ENCODE results near the gene HSF4. TPM values are rescaled to one million over a fixed set of nuclear protein-coding genes. Genes with fewer than 3 reads are reported as not detected.

Gene HSF4
- total RNA-seq, 5 donors from 2014 or later (not counting 1 experiment from before 2014, with no cell fraction given), result 22.3 to 66.3 (median 39.1) TPM

DNA sequence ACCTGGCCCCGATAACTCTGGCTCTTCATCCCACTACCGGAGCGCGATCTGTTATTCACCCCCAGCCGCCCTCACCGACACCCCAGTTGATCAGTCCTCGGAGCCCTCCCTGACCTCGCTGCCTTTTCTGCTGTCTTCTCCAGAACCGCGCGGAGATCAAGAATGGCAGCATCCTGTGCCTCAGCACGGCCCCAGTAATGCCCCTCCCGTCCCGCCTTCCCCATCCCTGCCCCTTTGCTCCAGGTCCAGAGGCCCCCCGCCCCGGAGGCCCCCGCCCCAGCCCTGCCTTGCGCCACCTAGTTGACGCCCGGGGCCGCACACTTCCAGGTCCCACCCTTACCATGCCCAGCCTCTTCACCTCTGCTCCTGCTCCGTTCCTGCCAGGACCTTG lies 35.3 kb downstream of the HSF4 start:
- no peaks in the 10 kb centered on the region for H3K9me3 Mint-ChIP-seq
- POLR2A ChIA-PET, result no interaction called here
- H3K36me3 Mint-ChIP-seq, result peaks cover 20% of the 10 kb centered on the region
- H3K27me3 Mint-ChIP-seq, result no peaks in the 10 kb centered on the region
- H3K4me1 ChIP-seq (ENCODE audit: control insufficient read depth in 1 of 2, extremely low read depth in 1 of 2, insufficient read depth in 2 of 2, low read length in 2 of 2), result peaks cover 0 to 21% of the 10 kb centered on the region in 2 experiments
- CTCF ChIA-PET, result no interaction called here
- peaks cover 30 to 69% of the 10 kb centered on the region in 2 donors for H3K36me3 ChIP-seq (ENCODE audit: control insufficient read depth in 2 of 2, extremely low read depth in 1 of 2, insufficient read depth in 1 of 2, low read length in 1 of 2)
- no peak overlapping the region for H3K27ac Mint-ChIP-seq
- no peak overlapping the region for H3K4me3 Mint-ChIP-seq
- no peak overlapping the region for H3K27ac ChIP-seq (ENCODE audit: low read length)
- 92% methylated on average over 20 of the region's 22 CpGs for WGBS (ENCODE audit: insufficient coverage)
- DNase-seq (no peak), ATAC-seq (replicated peaks in 1 of 4) (no peak)
- H3K4me1 Mint-ChIP-seq, result peaks cover 14 to 24% (median 16%) of the 10 kb centered on the region in 3 donors
- H3K9me3 ChIP-seq, result no peaks in the 10 kb centered on the region
- H3K4me3 ChIP-seq (ENCODE audit: control insufficient read depth in 1 of 2, extremely low read depth in 1 of 2, low read length in 1 of 2), result no peak overlapping the region
- no peaks in the 10 kb centered on the region for H3K27me3 ChIP-seq (replicated peaks in 1 of 2; ENCODE audit: control insufficient read depth in 2 of 2, extremely low read depth in 1 of 2, insufficient read depth in 2 of 2, low read length in 1 of 2)

DNA sequence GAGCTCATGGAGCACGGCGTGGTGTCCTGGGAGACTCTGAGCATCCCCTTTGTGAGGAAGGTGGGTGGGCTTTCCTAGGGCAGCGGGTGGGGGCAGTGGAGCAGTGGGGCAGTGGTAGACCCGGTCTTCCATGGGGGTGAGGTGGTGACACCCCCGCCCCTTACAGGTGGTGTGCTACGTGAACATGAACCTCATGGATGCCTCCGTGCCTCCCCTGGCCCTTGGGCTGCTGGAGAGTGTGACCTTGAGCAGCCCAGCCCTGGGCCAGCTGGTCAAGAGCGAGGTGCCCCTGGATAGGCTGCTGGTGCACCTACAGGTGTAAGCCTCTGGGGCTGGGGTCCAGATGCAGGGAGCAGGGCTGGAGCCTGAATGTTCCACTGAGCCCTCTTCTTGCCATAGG lies 35.9 kb downstream of the HSF4 start:
- no peak overlapping the region for H3K27ac Mint-ChIP-seq
- H3K9me3 ChIP-seq, result no peaks in the 10 kb centered on the region
- no peaks in the 10 kb centered on the region for H3K27me3 ChIP-seq (replicated peaks in 1 of 2; ENCODE audit: control insufficient read depth in 2 of 2, extremely low read depth in 1 of 2, insufficient read depth in 2 of 2, low read length in 1 of 2)
- H3K4me3 Mint-ChIP-seq, result no peak overlapping the region
- ATAC-seq (replicated peaks in 1 of 4), result no peak
- H3K4me1 Mint-ChIP-seq, result peaks cover 13 to 18% (median 16%) of the 10 kb centered on the region in 3 donors
- POLR2A ChIA-PET, result no interaction called here
- no peaks in the 10 kb centered on the region for H3K9me3 Mint-ChIP-seq
- peaks cover 19% of the 10 kb centered on the region for H3K36me3 Mint-ChIP-seq
- H3K27ac ChIP-seq (ENCODE audit: low read length), result no peak overlapping the region
- H3K4me1 ChIP-seq (ENCODE audit: control insufficient read depth in 1 of 2, extremely low read depth in 1 of 2, insufficient read depth in 2 of 2, low read length in 2 of 2), result peaks cover 0 to 15% of the 10 kb centered on the region in 2 experiments
- H3K27me3 Mint-ChIP-seq, result no peaks in the 10 kb centered on the region
- DNase-seq, result no peak
- H3K36me3 ChIP-seq (ENCODE audit: control insufficient read depth in 2 of 2, extremely low read depth in 1 of 2, insufficient read depth in 1 of 2, low read length in 1 of 2), result peaks cover 27 to 62% of the 10 kb centered on the region in 2 donors
- CTCF ChIA-PET, result no interaction called here
- no peak overlapping the region for H3K4me3 ChIP-seq (ENCODE audit: control insufficient read depth in 1 of 2, extremely low read depth in 1 of 2, low read length in 1 of 2)
- WGBS (ENCODE audit: insufficient coverage), result 94% methylated on average over 8 of the region's 8 CpGs

DNA sequence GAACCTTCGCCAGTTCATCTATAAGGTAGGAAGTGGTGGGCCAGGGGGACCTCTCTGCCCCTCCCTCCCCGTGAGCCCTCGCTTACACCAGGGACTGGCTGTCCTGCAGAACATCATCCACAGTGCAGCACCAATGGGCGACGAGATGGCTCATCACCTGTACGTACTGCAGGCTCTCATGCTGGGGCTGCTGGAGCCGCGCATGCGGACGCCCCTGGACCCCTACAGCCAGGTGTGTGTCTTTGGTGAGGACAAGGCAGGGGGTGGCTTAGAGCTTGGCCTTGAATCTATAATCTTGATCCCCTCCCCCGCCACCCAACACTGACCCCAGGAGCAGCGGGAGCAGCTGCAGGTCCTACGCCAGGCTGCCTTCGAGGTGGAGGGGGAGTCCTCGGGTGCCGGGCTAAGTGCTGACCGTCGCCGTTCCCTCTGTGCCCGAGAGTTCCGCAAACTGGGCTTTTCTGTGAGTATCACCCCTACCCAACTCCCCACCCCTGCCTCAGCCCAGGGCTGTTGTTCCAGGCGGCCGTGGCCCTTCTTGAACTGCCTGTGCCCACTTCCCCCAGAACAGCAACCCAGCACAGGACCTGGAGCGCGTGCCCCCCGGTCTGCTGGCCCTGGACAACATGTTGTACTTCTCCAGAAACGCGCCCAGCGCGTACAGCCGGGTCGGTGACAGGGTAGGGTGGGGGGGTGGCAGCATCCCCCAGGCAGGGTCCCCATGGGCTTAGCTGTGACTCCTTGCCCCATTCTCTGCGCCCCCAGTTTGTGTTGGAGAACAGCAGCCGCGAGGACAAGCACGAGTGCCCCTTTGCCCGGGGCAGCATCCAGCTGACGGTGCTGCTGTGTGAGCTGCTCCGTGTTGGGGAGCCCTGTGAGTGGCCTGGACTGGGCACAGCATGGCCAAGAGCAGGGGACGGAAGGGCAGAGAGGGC lies 37.1 kb downstream of the HSF4 start:
- peaks cover 0 to 8% of the 10 kb centered on the region in 2 experiments for H3K4me1 ChIP-seq (ENCODE audit: control insufficient read depth in 1 of 2, extremely low read depth in 1 of 2, insufficient read depth in 2 of 2, low read length in 2 of 2)
- ATAC-seq (replicated peaks in 1 of 4) (no peak), DNase-seq (no peak)
- no peak overlapping the region for H3K27ac ChIP-seq (ENCODE audit: low read length)
- WGBS (ENCODE audit: insufficient coverage), result 94% methylated on average over 20 of the region's 40 CpGs
- H3K4me3 ChIP-seq (ENCODE audit: control insufficient read depth in 1 of 2, extremely low read depth in 1 of 2, low read length in 1 of 2), result no peak overlapping the region
- peaks cover 30 to 50% of the 10 kb centered on the region in 2 donors for H3K36me3 ChIP-seq (ENCODE audit: control insufficient read depth in 2 of 2, extremely low read depth in 1 of 2, insufficient read depth in 1 of 2, low read length in 1 of 2)
- Mint-ChIP-seq H3K4me1 (peaks cover 4 to 13% (median 7%) of the 10 kb centered on the region in 3 donors), H3K4me3 (no peak overlapping the region), H3K9me3 (no peaks in the 10 kb centered on the region), H3K27ac (no peak overlapping the region), H3K27me3 (no peaks in the 10 kb centered on the region), H3K36me3 (peaks cover 7% of the 10 kb centered on the region)
- no peaks in the 10 kb centered on the region for H3K9me3 ChIP-seq
- no peaks in the 10 kb centered on the region for H3K27me3 ChIP-seq (replicated peaks in 1 of 2; ENCODE audit: control insufficient read depth in 2 of 2, extremely low read depth in 1 of 2, insufficient read depth in 2 of 2, low read length in 1 of 2)
- CTCF ChIA-PET, result interaction anchor here (0.5 to 1.0 kb wide), 3 partner anchors 238 to 379 kb away, joined by 3 to 4 read pairs (median 3); no protein-coding TSS in a partner anchor
- POLR2A ChIA-PET, result no interaction called here

DNA sequence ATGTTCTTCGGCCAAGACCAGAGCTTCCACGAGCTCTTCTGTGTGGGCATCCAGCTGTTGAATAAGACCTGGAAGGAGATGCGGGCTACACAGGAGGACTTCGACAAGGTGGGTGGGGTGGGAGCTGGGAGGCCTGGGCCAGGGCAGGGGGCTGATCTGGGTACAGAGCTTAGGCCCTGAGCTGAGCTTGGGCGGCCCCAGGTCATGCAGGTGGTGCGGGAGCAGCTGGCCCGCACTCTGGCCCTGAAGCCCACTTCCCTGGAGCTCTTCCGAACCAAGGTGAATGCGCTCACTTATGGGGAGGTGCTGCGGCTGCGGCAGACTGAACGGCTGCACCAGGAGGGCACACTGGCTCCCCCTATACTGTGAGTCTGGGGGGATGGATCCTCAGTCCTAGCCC lies 37.9 kb downstream of the HSF4 start:
- Mint-ChIP-seq H3K27ac (no peak overlapping the region), H3K36me3 (peaks cover 4% of the 10 kb centered on the region), H3K4me3 (no peak overlapping the region), H3K4me1 (peaks cover 0 to 8% (median 2%) of the 10 kb centered on the region in 3 donors), H3K9me3 (no peaks in the 10 kb centered on the region), H3K27me3 (no peaks in the 10 kb centered on the region)
- ChIA-PET CTCF (interaction anchor here (0.5 to 1.0 kb wide), 2 partner anchors 16 to 380 kb away, joined by 3 to 5 read pairs; no protein-coding TSS in a partner anchor), POLR2A (no interaction called here)
- no peak for DNase-seq
- whole genome bisulfite sequencing (ENCODE audit: insufficient coverage), result 97% methylated on average over 6 of the region's 12 CpGs
- ATAC-seq (replicated peaks in 1 of 4), result no peak
- Histone ChIP-seq H3K4me1 (ENCODE audit: control insufficient read depth in 1 of 2, extremely low read depth in 1 of 2, insufficient read depth in 2 of 2, low read length in 2 of 2) (peaks cover 0 to 2% of the 10 kb centered on the region in 2 experiments), H3K27ac (ENCODE audit: low read length) (no peak overlapping the region), H3K9me3 (no peaks in the 10 kb centered on the region), H3K36me3 (ENCODE audit: control insufficient read depth in 2 of 2, extremely low read depth in 1 of 2, insufficient read depth in 1 of 2, low read length in 1 of 2) (peaks cover 30 to 43% of the 10 kb centered on the region in 2 donors), H3K27me3 (replicated peaks in 1 of 2; ENCODE audit: control insufficient read depth in 2 of 2, extremely low read depth in 1 of 2, insufficient read depth in 2 of 2, low read length in 1 of 2) (no peaks in the 10 kb centered on the region), H3K4me3 (ENCODE audit: control insufficient read depth in 1 of 2, extremely low read depth in 1 of 2, low read length in 1 of 2) (no peak overlapping the region)

DNA sequence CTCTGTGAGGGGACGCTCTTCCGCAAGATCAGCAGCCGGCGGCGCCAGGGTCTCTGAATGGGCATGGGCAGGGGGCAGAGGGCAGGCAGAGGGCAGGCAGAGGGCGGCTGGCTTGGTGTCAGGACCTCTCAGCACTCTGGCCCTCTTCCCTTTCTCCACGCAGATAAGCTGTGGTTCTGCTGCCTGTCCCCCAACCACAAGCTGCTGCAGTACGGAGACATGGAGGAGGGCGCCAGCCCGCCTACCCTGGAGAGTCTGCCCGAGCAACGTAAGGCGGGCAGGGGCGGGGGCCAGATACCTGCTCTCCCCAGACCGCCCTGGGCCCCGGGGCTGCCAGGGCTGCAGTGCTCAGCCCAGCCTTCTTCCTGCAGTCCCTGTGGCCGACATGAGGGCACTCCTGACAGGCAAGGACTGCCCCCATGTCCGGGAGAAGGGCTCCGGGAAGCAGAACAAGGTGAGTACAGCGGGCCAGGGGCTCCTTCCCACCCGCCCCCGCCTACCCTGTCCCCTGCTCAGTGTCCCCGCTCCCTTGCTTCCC lies 38.5 kb downstream of the HSF4 start:
- H3K27ac ChIP-seq (ENCODE audit: low read length), result no peak overlapping the region
- Mint-ChIP-seq H3K9me3 (no peaks in the 10 kb centered on the region), H3K4me3 (no peak overlapping the region), H3K27me3 (no peaks in the 10 kb centered on the region), H3K27ac (no peak overlapping the region), H3K4me1 (peaks cover 0 to 8% (median 0%) of the 10 kb centered on the region in 3 donors), H3K36me3 (no peaks in the 10 kb centered on the region)
- no peaks in the 10 kb centered on the region for H3K9me3 ChIP-seq
- H3K4me1 ChIP-seq (ENCODE audit: control insufficient read depth in 1 of 2, extremely low read depth in 1 of 2, insufficient read depth in 2 of 2, low read length in 2 of 2), result no peaks in the 10 kb centered on the region
- no peak for DNase-seq
- ChIA-PET CTCF (interaction anchor here (0.5 to 1.0 kb wide), 3 partner anchors 15 to 380 kb away, joined by 3 to 5 read pairs (median 3); no protein-coding TSS in a partner anchor), POLR2A (no interaction called here)
- H3K4me3 ChIP-seq (ENCODE audit: control insufficient read depth in 1 of 2, extremely low read depth in 1 of 2, low read length in 1 of 2), result no peak overlapping the region
- no peaks in the 10 kb centered on the region for H3K27me3 ChIP-seq (replicated peaks in 1 of 2; ENCODE audit: control insufficient read depth in 2 of 2, extremely low read depth in 1 of 2, insufficient read depth in 2 of 2, low read length in 1 of 2)
- no peak for ATAC-seq (replicated peaks in 1 of 4)
- 94% methylated on average over 18 of the region's 23 CpGs for WGBS (ENCODE audit: insufficient coverage)
- H3K36me3 ChIP-seq (ENCODE audit: control insufficient read depth in 2 of 2, extremely low read depth in 1 of 2, insufficient read depth in 1 of 2, low read length in 1 of 2), result peaks cover 26 to 37% of the 10 kb centered on the region in 2 donors

DNA sequence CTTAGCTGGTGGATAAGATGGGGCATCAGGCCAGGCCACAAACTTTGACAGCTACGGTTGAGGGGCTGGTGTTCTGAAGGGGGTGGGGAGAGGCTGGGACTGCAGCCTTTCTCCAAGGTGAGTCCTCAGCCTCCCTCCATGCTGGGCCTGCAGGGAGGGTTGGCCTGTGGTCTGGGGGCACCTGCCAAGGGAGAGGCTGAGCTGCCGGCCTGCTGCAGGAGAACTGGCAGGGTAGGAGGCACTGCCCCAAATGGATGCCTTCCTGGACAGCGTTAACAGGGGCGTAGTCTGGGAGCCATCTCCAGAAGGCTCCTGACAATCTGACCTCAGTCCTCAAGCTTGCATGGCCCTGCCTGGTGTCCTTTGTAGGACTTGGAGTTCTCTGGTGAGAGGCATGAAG lies 39.5 kb downstream of the HSF4 start:
- CTCF ChIA-PET, result no interaction called here
- no peak overlapping the region for H3K27ac Mint-ChIP-seq

More for the DNA sequence above, 39.5 kb downstream of the HSF4 start:
- Mint-ChIP-seq H3K36me3 (no peaks in the 10 kb centered on the region), H3K27me3 (no peaks in the 10 kb centered on the region), H3K4me1 (peaks cover 0 to 8% (median 0%) of the 10 kb centered on the region in 3 donors), H3K9me3 (no peaks in the 10 kb centered on the region), H3K4me3 (no peak overlapping the region)
- Histone ChIP-seq H3K27me3 (replicated peaks in 1 of 2; ENCODE audit: control insufficient read depth in 2 of 2, extremely low read depth in 1 of 2, insufficient read depth in 2 of 2, low read length in 1 of 2) (no peaks in the 10 kb centered on the region), H3K36me3 (ENCODE audit: control insufficient read depth in 2 of 2, extremely low read depth in 1 of 2, insufficient read depth in 1 of 2, low read length in 1 of 2) (peaks cover 21 to 32% of the 10 kb centered on the region in 2 donors), H3K9me3 (no peaks in the 10 kb centered on the region), H3K27ac (ENCODE audit: low read length) (no peak overlapping the region), H3K4me3 (ENCODE audit: control insufficient read depth in 1 of 2, extremely low read depth in 1 of 2, low read length in 1 of 2) (no peak overlapping the region), H3K4me1 (ENCODE audit: control insufficient read depth in 1 of 2, extremely low read depth in 1 of 2, insufficient read depth in 2 of 2, low read length in 2 of 2) (no peaks in the 10 kb centered on the region)
- ATAC-seq (replicated peaks in 1 of 4) (no peak), DNase-seq (no peak)
- POLR2A ChIA-PET, result no interaction called here
- WGBS (ENCODE audit: insufficient coverage), result 79% methylated on average over 4 of the region's 4 CpGs

Data from T-cell (primary cell).